ENCODE measurements around the gene LRP10.

The LRP10 gene

DNA sequence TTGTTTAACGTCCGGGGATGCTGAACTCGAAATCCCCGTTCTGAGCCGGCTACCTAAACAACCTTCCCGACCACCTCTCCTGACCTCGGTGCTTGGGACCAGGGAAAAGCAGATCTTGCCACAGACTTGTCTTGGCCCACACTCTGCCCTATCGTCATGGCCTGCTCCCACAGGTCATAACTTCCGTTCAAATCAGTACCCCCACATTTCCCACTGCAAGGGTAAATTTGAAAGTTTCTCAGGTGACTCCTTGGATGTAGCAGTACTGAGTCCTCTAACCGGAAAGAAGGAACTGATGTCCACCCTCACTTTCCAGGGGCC is 48.0 kb downstream of the LRP10 start:
- DNase-seq (ENCODE audit: low read depth) = no peak

DNA sequence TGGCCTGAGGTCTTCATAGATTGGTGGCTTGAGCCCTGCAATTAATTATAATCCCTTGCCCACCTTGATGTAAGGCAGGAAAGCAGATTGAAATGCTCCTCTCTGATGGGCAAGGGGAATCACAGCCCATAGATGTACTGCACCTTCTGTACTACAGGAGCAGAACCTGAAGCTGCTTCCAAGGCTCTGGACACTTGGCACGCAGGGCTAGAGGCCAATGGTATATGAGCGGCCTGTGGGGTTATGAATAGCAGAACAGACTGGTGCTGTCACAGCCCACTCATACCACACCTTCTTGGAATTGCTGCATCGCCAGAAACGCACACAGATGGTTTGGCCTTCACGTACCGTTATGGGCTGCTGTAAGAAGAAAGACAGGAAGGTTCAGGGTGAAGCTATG is 49.2 kb downstream of the LRP10 start:
- no peak for DNase-seq (ENCODE audit: low read depth)

DNA sequence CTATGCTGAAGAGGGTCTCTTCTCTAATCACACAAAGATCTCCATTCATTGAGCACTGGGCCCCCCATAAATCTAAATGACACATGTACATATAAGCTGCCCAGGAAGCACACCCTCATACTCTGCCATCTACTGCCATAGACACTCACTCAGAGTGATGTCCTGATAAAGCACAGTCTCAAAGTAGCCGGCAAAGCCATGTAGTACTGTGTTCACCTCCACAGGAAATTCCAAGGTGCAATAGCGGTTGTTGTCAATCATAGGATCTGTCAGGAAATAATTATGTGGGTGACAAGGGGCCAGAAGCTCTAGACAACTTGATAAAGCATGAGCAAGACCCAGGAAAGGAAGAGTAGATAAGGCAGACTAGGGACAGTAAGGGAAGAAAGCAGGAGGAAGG is 50.8 kb downstream of the LRP10 start:
- DNase-seq (ENCODE audit: low read depth) = no peak

DNA sequence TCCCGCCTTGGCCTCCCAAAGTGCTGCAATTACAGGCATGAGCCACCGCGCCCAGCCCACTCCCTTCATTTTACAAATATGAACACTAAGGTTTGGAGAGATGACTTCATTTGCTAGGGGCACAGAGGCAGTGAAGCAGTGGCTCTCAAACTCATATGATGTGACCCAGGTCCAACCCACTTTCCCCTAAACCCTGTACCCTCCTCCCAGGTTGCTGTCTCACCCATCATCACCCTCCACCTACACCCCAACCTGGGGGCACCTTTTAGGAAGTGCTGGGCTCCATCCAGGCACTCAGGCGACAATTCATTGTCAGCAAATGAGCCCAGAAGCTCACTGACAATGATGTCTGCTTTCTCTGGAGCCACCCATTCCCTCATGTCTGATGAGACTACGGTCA is 52.2 kb downstream of the LRP10 start:
- DNase-seq (ENCODE audit: low read depth) = no peak

DNA sequence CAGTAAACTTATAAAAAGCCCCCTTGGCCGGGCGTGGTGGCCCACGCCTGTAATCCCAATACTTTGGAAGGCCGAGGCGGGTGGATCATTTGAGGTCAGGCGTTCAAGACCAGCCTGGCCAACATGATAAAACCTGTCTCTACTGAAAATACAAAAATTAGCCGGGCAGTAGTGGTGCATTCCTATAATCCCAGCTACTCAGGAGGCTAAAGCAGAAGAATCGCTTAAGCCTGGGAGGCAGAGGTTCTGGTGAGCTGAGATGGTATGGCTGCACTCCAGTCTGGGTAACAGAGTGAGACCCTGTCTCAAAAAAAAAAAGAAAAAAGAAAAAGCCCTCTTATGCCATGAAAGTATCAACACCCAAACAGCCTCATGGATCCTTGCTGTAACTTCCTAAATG is 54.0 kb downstream of the LRP10 start:
- no peak for DNase-seq (ENCODE audit: low read depth)

DNA sequence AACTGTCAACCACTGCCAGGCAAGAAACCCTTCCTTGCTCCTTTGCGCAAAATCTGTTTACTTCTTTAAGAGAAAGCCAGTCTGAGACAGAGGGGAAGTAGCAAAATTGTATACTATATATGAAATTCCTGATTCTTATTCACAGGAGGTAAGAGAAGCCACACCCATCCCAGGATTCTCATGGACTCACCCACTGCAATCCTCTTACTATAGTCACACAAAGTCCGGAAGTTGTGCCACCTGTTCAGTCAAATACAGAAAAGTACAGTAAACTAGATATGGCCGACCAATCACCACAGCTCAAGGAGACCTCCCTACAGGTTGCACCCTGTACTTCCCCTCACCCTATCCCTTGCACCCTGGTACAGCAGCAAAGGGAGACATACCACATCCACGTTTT is 54.8 kb downstream of the LRP10 start:
- no peak for DNase-seq (ENCODE audit: low read depth)

DNA sequence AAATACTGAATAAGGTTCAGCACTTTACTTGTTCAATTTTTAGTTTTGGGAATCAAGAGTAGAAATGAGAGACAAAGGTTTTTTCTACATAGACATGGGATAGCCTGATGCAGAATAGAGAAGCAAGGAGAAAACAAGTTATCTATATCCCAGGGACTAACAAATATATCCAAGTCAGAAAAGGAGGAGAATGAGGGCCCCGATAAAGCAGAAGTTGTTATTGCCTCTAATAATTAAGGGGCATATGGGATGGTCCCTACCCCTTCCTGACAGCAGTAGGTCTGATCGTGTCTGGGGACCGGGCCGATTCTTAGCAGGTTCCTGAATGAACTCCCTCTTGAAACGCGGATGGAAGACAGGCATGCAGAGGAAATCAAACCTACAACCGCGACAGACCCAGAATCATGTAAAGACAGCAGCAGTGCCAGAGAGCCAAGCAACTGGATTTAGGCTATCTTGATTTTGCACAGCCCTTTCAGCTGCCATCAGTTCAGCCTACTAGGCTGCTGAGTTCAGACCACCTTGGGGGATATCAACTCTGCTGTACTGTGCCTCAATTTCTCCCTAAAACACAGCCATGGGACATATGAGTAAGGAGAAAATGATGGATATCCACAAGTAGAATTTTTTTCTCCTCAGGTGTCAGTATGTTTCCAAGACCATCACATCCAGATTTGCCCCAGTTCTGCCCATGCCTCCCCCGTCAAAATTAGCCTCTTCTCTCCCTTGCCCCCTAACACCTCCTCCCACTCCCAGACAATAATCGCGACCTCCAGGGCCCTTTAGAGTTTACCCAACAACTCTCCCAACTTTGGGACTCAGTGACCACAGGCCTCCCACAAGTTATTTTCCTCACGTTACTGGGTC is 56.9 kb downstream of the LRP10 start:
- DNase-seq (ENCODE audit: low read depth) = no peak

DNA sequence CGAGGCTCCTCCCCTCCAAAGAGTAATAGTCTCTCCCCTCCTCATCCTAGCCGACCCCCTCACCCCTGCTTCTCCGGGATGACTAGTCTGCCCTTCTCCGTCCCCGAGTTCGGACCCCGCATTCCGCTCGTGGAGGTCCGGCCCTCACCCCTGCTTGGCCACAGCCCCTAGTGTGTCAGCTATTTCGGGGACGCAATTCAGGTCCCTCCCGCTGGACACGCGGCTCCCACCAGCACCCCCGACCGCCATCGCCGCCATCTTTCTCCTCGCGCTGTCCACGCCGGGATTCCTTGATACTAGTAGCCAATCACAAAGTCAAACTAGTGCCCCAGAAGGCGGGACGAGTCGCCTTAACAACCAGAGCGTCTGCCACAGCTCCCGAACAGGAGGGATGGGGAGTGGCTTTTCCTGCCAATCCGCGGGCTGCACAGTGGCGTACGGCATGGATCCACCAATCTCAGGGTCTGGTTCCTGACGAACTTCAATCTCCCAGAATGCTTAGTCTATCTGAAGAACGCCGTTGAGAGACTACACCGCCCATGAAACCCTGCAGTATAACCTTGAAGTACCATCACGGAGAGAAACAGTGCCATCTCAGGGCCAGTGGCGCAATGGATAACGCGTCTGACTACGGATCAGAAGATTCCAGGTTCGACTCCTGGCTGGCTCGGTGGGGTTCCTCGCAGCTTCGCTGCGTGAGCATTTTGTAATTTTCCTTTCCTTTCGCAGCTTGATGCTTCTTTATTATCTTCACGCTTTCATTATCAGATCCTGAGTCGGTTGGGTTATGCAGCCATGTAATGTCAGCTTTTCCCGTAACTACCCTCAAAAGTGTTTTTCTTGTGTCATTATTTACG is 57.8 kb downstream of the LRP10 start, which contains the start of gene PRMT5:
Gene PRMT5, minus strand, starts transcription at position 273 of the 857 bp plus-strand sequence. Its CDS starts 15 bp downstream, at position 258.
- DNase-seq (ENCODE audit: low read depth) = peak; percentile 94

DNA sequence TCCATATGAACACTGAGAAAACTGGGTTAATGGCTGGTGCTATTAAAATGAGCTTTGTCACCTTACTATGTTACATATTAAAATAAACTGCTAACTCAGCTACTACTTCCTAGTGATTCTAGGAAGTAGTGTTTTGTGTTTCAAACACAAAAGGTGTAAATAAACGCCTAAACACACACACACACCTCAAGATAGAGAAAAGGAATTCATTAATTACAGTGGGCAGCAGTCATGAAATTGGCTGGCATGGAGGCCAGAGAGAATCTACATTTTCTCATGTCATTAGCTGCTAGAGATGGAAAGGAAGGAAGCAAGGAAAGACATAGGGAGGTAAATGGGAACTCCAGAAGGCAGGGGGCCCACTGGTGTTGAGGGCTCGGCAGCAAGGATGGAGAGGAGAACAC is 58.4 kb downstream of the LRP10 start:
- no peak for DNase-seq (ENCODE audit: low read depth)
